Fibroblast of villous mesenchyme (primary cell): Measurements from ENCODE around the gene MOCS1. TPM values are rescaled to one million over a fixed set of nuclear protein-coding genes. Genes with fewer than 3 reads are reported as not detected.

ENCODE experiments used
- DNase-seq: peaks from one replicate; pipeline ENCODE4 v3.0.0-alpha.2; 2010; ENCODE audit warnings: low read depth
- H3K4me3 ChIP-seq: 2 replicates; pipeline ENCODE4 v1.5.1; 2011; ENCODE audit warnings: low read depth, mild to moderate bottlenecking, low read length
- total RNA-seq: library from RNA; depleted of rRNA; stranded (reverse); fragments of >200 nt; gene quantifications from 2 replicates; pipeline ENCODE4 v1.2.3, GENCODE V29; 2012
- TF ChIP-seq, protein P1 (sequence below): IDR thresholded peaks from 2 replicates; pipeline ENCODE4 v1.5.1; 2012; ENCODE audit warnings: low read depth, mild to moderate bottlenecking, low read length; ENCODE audit not compliant: insufficient read depth

Gene MOCS1
- total RNA-seq, 1 donor = 10.8 TPM

DNA sequence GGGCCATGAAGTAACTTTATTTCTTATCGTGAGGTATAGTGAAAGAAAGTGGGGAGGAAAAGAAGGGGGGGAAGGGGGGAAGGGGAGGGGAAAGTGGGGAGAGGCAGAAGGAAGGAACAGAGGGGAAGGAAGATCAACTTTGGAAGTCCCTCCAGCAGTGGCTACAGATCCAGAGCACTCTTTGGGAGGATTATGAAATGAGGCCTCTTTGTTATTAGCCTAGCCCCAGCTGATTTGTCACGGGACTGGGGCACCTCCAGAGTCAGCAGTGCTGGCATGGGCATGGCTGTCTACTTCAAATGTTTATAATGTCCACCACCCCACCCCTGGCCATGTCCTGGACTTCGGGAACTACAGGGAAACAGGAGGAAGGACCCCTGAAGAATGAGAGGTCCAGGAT is 7.6 kb downstream of the MOCS1 start:
- TF ChIP-seq, protein P1, sequence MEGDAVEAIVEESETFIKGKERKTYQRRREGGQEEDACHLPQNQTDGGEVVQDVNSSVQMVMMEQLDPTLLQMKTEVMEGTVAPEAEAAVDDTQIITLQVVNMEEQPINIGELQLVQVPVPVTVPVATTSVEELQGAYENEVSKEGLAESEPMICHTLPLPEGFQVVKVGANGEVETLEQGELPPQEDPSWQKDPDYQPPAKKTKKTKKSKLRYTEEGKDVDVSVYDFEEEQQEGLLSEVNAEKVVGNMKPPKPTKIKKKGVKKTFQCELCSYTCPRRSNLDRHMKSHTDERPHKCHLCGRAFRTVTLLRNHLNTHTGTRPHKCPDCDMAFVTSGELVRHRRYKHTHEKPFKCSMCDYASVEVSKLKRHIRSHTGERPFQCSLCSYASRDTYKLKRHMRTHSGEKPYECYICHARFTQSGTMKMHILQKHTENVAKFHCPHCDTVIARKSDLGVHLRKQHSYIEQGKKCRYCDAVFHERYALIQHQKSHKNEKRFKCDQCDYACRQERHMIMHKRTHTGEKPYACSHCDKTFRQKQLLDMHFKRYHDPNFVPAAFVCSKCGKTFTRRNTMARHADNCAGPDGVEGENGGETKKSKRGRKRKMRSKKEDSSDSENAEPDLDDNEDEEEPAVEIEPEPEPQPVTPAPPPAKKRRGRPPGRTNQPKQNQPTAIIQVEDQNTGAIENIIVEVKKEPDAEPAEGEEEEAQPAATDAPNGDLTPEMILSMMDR = no peak
- DNase-seq = no peak
- no peak overlapping the region for H3K4me3 ChIP-seq

DNA sequence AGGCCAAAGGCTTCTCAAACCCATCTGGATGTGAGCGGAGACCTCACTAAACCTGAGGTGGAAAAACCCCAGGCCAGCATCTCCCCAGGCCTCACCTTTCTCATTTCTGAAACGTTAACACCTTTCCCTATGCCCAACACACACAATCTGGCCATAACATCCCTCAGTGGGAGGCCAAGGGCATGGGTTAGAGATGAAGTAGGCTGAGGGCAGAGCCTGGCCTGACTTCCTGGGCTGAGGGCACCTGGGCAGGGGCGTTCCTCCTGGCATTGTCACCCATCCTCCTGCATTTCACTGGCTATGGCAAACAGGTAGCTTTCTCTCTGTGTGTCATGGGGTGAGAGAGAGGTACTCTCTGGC is 8.4 kb downstream of the MOCS1 start:
- DNase-seq = no peak
- H3K4me3 ChIP-seq = no peak overlapping the region
- TF ChIP-seq, protein P1 = no peak

DNA sequence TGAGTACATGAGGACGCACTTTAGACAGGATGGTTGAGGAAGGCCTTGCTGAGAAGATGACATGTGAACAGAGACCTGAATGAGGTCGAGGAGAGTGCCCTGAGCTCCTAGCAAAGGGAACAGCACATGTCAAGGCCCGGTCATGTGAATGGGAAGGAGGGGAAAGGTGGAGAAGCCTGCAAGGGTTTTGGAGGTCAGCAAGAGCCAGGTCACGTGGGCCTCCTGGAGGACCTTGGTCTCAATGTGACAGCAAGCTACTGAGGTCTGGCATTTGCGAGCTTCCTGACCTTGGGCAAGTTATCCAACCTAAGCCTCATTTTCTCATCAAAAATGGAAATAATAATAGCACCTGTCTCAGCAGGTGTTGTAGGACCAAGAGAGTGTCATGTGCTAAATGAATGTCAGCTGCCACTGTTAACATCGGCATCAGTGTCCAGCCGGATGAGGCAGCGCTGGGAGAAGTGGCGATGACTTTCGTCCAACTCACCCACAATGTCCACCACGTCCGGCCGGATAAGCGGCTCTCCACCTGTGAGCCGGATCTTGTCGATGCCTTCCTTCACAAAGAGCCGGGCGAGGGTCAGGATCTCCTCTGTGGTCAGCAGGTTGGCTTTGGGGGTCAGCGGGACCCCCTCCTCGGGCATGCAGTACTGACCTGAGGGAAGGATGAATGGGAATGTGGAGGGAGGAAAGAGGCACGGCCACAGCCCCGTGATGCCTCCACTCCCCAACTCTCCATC is 8.9 kb downstream of the MOCS1 start:
- no peak for DNase-seq
- TF ChIP-seq, protein P1 = no peak
- no peak overlapping the region for H3K4me3 ChIP-seq

DNA sequence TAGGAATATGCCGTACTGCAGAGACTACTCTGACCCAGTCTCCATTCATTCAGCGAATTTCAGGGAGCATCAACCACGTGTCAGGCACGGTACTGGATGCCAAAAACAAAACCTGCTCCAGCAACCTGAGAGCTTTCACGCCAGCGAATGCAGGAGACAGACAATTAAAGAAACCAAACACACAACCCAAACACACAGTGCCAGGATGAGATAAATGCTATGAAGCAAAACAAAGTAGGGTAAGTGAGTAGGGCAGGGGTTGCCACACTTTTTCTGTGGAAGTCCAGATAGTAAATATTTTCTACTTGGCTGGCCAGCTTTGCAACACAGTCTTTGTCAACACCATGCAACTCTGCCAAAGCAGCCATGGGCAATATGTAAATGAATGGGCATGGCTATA is 10.0 kb downstream of the MOCS1 start:
- no peak overlapping the region for H3K4me3 ChIP-seq
- TF ChIP-seq, protein P1 = no peak
- no peak for DNase-seq

DNA sequence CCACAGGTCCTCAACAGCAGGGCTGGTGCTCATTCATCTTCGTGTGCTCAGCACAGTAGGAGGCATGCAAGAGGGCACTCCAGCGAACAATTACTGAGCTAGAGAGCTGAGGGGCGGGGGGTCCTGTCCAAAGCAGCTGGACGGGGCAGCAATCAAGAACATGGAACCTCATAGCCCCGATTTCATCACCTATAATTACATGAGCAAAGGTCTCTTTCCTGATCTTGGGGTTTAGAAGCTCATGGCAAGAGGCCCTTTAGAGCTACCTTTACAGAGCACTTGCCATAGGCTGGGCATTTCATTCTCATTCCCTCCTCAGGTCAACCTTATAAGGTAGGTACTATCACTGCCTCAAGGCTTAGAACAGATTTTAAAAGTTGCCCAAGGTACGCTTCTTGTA is 10.4 kb downstream of the MOCS1 start:
- TF ChIP-seq, protein P1 = no peak
- DNase-seq = no peak
- H3K4me3 ChIP-seq = no peak overlapping the region

DNA sequence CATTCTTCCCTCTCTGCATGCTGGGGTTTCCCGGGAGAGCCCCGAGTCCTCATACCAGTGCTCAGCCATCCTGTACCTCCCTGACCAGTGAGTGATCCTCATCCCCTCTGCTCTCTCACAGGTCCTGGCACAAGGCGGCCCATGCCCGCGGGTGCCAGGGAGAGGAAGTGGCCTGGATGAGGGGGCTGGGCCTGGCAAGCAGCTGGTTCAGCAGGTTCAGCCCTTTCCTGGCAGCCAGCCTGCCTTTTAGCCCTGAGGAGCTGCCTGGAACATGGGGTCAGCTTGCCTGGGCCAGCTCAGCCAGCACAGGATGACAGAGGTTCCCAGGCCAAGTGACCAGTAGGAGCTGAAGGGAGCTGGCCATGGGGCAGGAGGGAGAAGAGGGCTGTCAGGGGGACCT is 10.9 kb downstream of the MOCS1 start:
- no peak for DNase-seq

DNA sequence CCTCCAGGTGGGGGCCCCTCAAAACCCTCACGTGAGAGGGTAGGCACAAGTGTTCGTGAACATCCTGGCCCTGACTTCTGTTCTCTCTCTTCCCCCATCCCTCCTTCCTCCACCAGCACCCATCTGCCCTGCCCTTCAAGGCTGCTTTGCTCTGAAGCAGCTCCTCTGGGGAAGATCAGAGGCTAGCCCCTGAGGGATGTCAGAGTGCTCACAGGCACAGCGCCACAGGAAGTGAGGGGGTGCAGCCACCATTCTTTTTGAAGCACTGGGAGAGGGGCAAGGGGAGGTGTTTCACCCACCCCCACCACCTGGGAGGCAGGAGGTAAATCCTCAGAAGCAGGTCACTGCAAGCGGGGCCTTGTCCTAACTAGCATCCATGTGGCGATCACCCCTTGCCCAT is 11.4 kb downstream of the MOCS1 start:
- DNase-seq = no peak
- TF ChIP-seq, protein P1 = no peak
- no peak overlapping the region for H3K4me3 ChIP-seq

More for the DNA sequence above, 10.9 kb downstream of the MOCS1 start:
- H3K4me3 ChIP-seq = no peak overlapping the region
- TF ChIP-seq, protein P1 = no peak
